ENCODE measurements around the gene CCR1.
"Not testable (repeated sequence)": the region's sequence is repeated elsewhere in the genome, so short reads cannot be mapped to it uniquely, and the experiment has no call there.

The CCR1 gene

GRCh38 chr3:46209746-46210470 is 1.8 kb upstream of the CCR1 start:
- no peak for DNase-seq

DNA sequence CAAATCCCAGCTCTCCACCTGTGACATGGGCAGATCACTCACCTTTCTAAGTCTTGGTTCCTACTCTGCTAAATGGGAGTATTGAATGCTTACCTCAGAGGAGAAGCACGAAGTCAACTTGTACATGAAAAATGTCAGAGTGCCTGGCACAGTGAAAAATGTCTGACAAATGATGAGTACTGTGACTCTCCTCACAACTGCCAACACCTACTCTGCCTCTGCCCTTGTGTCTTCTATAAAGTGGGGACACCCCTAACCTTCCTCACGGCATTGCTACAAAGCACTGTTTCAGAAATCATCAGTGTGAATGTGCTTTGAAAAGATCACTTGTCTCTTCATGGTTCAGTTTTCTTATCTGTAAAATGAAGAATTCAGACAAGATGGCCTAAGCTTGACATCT is 940 bp upstream of the CCR1 start:
- no peak for DNase-seq

DNA sequence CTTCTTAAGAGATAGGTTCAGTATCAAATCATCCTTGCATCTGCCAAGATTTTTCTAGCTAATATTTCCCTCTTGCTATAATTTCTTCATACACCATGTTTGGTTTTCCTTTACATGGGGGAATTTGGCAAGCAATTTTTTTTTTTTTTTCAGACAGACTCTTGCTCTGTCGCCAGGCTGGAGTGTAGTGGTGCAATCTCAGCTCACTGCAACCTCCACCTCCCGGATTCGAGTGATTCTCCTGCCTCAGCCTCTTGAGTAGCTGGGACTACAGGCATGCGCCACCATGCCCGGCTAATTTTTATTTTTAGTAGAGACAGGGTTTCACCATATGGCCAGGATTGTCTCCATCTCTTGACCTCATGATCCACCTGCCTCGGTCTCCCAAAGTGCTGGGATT is 599 bp downstream of the CCR1 start:
- not testable (repeated sequence) for DNase-seq

- DNase-seq: no peak
Observed at GRCh38 chr3:46206282-46207015, 1.7 kb downstream of the CCR1 start.

DNA sequence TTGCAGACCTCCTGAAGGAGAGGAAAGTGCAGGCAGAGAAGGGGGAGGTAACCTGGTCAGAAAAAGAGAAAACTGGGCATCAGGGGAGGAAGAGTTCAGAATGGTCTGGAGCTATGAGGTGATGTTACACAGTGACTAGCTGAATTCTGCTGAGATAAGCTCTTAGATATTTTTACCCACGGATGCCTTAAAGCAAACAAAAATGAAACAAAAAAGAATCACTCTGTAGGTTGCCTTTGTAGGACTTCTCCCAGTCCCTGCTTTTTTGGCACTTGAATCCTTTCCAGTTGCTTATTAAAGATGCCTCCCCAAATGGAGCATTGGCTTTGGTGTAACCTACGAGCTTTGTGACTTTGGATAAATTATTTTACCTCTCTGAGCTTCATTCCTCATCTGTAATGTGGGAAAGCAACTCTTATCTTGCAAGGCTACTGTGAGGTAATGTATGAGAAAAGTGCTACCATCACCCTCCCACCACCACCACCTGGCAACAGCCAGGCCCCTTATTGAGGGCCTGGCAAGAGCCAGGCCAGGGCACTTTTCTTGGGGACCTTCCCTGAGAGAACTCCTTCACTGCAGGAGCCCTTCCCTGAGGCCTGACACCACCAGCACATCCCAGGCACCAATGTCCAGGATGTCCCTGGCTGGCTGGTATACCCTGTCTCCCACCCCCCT is 2.7 kb downstream of the CCR1 start:
- no peak for DNase-seq

- DNase-seq: no peak
Observed at GRCh38 chr3:46203681-46204080, 4.4 kb downstream of the CCR1 start.

DNA sequence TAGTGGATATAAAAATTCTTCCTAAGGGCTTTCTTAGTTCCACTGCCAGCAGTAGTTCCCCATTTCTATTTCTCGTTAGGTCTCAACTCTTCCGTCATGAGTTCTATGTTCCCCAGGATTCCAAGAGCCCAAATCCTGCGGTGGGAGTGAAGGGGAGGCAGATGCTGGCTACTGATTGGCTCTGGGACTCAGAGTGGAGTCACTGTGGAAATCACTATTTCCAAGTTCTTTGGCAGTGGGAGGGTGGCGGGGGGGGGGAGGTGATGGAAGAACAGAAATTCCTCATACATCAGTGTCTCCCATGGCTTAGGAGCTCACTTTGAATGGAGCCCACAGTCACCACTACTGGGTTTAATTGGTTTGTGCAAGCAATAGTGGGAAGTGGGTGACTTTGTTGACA is 5.6 kb downstream of the CCR1 start:
- DNase-seq: no peak

- no peak for DNase-seq
Observed at GRCh38 chr3:46200790-46201189, 7.3 kb downstream of the CCR1 start.

DNA sequence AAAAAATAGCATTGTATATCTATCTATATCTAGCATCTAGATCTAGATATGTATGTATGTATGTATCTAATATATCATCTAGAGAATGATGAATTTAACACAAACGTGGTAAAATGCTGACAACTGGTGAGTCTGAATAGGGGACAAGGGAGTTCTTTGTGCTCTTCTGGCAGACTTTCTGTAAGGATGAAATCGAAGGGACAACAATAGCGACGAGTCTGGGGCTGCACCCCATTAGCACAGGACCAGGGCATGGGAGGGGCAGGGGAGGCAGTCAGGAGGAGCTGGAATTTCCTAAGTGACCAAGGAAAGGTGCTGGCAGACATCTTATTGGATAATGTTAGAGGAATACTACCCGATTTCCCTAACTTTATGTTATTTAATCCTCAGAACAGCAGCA is 7.9 kb downstream of the CCR1 start:
- DNase-seq: no peak

- DNase-seq: no peak
Observed at GRCh38 chr3:46196261-46196957, 11.7 kb downstream of the CCR1 start.

GRCh38 chr3:46194868-46195553 is 13.1 kb downstream of the CCR1 start:
- no peak for DNase-seq

DNA sequence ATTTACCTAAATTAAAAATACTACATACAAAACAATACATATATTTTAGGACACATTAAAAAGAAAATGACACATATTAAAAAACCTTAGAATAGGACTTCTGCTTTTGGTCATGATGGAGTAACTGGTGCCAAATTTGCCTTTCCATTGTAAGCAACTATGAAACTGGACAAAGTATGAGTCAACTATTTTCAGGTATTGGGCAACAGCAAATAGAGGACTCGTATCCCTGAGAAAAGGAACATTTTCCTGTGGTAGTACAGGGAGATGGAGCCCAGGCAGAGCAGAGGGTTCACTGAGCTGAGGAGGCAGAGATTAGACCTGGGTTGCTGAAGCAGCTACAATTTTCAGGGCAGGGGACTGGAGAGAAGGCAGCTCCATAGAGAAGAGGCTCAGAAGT is 14.7 kb downstream of the CCR1 start:
- no peak for DNase-seq

DNA sequence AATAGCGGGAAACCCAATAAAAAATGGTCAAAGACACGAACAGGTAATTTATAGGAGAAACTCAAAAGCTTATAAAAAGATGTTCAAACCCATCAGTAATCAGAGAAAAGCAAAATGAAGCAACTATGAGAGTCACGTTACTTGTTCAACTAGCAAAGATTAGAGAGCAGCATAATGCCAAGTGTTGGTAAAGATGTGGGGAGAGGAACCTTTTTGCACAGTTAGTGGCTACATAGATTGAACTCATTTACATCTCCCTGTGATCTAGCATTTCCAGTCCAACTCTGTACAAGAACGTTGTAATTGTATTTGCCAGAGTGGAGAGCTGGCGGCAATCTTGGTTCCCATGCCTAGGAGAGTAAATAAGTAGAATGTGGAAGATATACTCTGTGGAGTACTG is 15.2 kb downstream of the CCR1 start:
- no peak for DNase-seq

DNA sequence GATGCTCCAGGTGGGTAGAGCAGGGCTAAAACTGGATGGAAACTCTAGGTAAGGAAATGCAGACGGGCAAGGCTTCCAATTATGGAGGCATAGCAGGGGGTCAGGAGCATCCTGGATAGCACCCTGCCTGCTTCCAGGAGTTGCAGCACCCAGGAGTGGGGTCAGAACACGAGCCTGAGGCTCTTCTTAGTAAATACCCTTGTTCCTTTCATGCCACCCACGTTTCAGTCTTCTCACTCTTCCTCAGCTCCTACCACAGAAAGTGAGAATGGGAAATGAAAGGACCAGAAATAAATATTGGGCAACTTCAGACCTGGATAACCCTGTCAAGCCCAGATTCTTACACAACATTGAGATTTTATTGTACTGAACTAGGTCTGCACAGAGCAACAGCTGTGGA is 16.4 kb downstream of the CCR1 start:
- DNase-seq: no peak

- no peak for DNase-seq
Observed at GRCh38 chr3:46188708-46189107, 19.4 kb downstream of the CCR1 start.

GRCh38 chr3:46187876-46188275 is 20.2 kb downstream of the CCR1 start:
- no peak for DNase-seq

GRCh38 chr3:46187341-46187700 is 20.8 kb downstream of the CCR1 start:
- DNase-seq: no peak

DNA sequence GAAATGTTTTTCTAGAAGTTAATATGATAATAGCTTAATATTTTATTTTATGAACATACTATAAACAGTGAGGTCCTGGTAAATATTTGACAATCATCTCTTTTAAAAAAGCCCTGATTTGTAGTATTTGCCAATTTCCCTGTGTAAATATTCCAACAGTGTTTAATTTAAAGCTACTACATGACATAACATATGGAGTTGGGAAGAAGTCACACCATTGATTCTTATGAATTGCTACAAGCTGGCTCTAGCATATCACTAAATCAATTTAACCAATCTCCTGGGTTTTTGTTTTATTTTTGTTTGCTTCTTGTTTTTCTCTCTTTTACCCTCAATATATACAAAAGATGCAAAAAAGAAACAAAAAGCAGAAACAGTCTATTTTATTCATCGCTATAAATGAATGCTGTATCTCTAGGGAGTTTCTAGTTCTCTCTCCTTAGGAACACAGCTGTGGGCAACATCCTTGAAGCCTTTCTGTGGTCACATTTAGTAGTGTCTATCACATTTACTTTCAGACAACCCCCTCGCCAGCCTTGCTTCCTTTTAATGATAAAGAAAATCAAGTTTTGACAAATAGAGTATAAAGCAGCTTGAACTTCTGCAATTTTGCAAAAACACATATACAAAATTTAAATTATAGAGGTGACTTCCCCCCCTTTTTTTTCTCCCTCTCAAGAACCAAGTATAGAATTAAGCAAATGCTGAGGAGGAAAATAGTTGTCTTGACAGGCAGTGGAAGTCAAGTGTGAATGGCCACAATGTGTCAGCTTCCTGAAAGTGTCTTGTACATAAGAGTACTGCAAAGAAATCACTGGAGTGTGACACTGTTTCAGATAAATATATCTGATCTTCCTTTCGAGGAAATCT is 21.4 kb downstream of the CCR1 start:
- DNase-seq: no peak

DNA sequence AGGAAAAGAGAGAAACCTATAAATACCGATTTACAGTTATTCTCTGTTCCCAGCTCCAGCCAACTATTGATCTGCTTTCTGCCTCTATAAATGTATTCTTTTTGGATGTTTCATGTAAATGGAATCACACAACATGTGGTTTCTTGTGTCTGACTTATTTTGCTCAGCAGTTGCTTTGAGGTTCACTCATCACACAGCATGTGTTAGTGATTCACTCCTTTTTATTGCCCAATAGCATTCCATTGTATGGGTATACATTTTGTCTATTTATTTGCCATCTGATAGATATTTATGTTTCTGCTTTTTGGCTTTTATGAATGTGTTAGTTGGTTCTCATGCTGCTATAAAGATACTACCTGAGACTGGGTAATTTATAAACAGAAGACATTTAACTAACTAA is 23.6 kb downstream of the CCR1 start:
- no peak for DNase-seq

DNA sequence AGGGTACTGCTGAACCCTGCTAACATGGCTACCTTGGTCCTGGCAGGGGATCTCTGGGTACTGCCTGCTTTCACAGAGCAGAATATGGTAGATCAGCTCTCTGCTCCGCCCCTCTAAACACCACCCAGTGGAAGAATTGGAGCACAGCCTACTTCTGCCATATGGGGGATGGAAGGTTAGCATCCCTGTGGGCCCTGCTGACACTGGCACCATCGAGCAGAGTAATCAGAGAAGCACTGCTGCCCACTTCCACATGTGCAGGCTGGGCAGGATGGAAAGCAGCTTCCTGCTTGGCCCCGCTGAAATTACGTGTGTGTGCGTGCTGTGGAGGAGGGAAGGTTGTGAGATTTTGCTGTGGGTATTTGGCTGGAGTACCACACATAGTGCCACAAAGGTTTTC is 24.8 kb downstream of the CCR1 start:
- DNase-seq: no peak

GRCh38 chr3:46168583-46169345 is 39.3 kb downstream of the CCR1 start:
- DNase-seq: no peak
